Measurements from ENCODE around the gene HOXB9. TPM values are rescaled to one million over a fixed set of nuclear protein-coding genes. Genes with fewer than 3 reads are reported as not detected.
A peak's percentile ranks its signal among the peaks of the same experiment; 100 is the strongest.

HOXB9 gene
- total and polyA plus RNA-seq, 2 donors from 2014 or later, result 29.2 to 45.8 TPM

- Histone ChIP-seq H3K4me1 (ENCODE audit: control insufficient read depth in 2 of 3, insufficient read depth in 2 of 3, low read depth in 1 of 3, low read length in 3 of 3) (peaks cover under 1 to 15% (median 9%) of the 10 kb centered on the region in 3 donors), H3K9me3 (ENCODE audit: control insufficient read depth in 2 of 3, insufficient read depth in 1 of 3, low read length in 3 of 3) (no peaks in the 10 kb centered on the region), H3K27me3 (ENCODE audit: control insufficient read depth, insufficient read depth, low read length) (peaks cover 11% of the 10 kb centered on the region), H3K36me3 (ENCODE audit: control insufficient read depth in 2 of 3, insufficient read depth in 3 of 3, low read length in 3 of 3) (no peaks in the 10 kb centered on the region), H3K27ac (ENCODE audit: low read depth in 2 of 2, low read length in 2 of 2) (peak overlapping the region; percentile 97), H3K9ac (ENCODE audit: low read length in 3 of 3) (peak overlapping the region; percentile 83 to 98 (median 90)), H3K4me3 (ENCODE audit: low read length in 3 of 3) (peak overlapping the region; percentile 82 to 91 (median 85))
- no peak for FAIRE-seq
- no peak for TF ChIP-seq CTCF (IDR thresholded peaks at IDR 0.05; ENCODE audit: borderline replicate concordance, extremely low read depth, insufficient read depth)
- peak; percentile 93 to 97 (median 97) for DNase-seq
- intact Hi-C loops (cut with DNase I), result no loop called here
These were observed 14.3 kb downstream of the HOXB9 start for GRCh38 chr17:48611681-48612455.

- Histone ChIP-seq H3K9me3 (ENCODE audit: control insufficient read depth in 2 of 3, insufficient read depth in 1 of 3, low read length in 3 of 3) (peaks cover 0 to 3% (median 0%) of the 10 kb centered on the region in 3 donors), H3K27me3 (ENCODE audit: control insufficient read depth, insufficient read depth, low read length) (peaks cover 7% of the 10 kb centered on the region), H3K4me3 (ENCODE audit: low read length in 3 of 3) (peak overlapping the region; percentile 82 to 91 (median 85)), H3K27ac (ENCODE audit: low read depth in 2 of 2, low read length in 2 of 2) (peak overlapping the region; percentile 97), H3K4me1 (ENCODE audit: control insufficient read depth in 2 of 3, insufficient read depth in 2 of 3, low read depth in 1 of 3, low read length in 3 of 3) (peaks cover 3 to 14% (median 9%) of the 10 kb centered on the region in 3 donors), H3K36me3 (ENCODE audit: control insufficient read depth in 2 of 3, insufficient read depth in 3 of 3, low read length in 3 of 3) (no peaks in the 10 kb centered on the region), H3K9ac (ENCODE audit: low read length in 3 of 3) (peak overlapping the region; percentile 80 to 98 (median 90))
- intact Hi-C loops (cut with DNase I), result no loop called here
- TF ChIP-seq CTCF (IDR thresholded peaks at IDR 0.05; ENCODE audit: borderline replicate concordance, extremely low read depth, insufficient read depth), result no peak
- FAIRE-seq, result no peak
- DNase-seq, result peak in 2 of 5 donors; percentile 58 to 82
These were observed 14.9 kb downstream of the HOXB9 start for GRCh38 chr17:48611213-48611612.

- peaks cover 0 to 3% (median 0%) of the 10 kb centered on the region in 3 donors for H3K9me3 ChIP-seq (ENCODE audit: control insufficient read depth in 2 of 3, insufficient read depth in 1 of 3, low read length in 3 of 3)
- peak within 1 kb of the TSS; percentile 83 to 98 (median 90) for H3K9ac ChIP-seq (ENCODE audit: low read length in 3 of 3)
- peak within 1 kb of the TSS; percentile 82 to 91 (median 85) for H3K4me3 ChIP-seq (ENCODE audit: low read length in 3 of 3)
- peak; percentile 87 to 94 (median 92) for DNase-seq
- TF ChIP-seq CTCF (IDR thresholded peaks at IDR 0.05; ENCODE audit: borderline replicate concordance, extremely low read depth, insufficient read depth), result no peak
- peaks cover 4% of the 10 kb centered on the region for H3K27me3 ChIP-seq (ENCODE audit: control insufficient read depth, insufficient read depth, low read length)
- intact Hi-C loops (cut with DNase I), result no loop called here
- H3K4me1 ChIP-seq (ENCODE audit: control insufficient read depth in 2 of 3, insufficient read depth in 2 of 3, low read depth in 1 of 3, low read length in 3 of 3), result peaks cover 3 to 12% (median 9%) of the 10 kb centered on the region in 3 donors
- no peaks in the 10 kb centered on the region for H3K36me3 ChIP-seq (ENCODE audit: control insufficient read depth in 2 of 3, insufficient read depth in 3 of 3, low read length in 3 of 3)
- FAIRE-seq, result no peak
- peak within 1 kb of the TSS; percentile 97 for H3K27ac ChIP-seq (ENCODE audit: low read depth in 2 of 2, low read length in 2 of 2)
These were observed 15.6 kb downstream of the HOXB9 start, which contains the start of gene HOXB7 for GRCh38 chr17:48610282-48611211. TSS of gene HOXB7 (minus strand) at chr17:48611017. CDS start at chr17:48610918, 99 bp downstream.

Data from kidney (tissue), 14 donors.